GM13977 (cell line): ENCODE data around the gene PIRT.

Experiments
- DNase-seq: peaks from one replicate; pipeline ENCODE4 v3.0.0; 2012; ENCODE audit warnings: low spot score
- CTCF ChIP-seq: IDR thresholded peaks from 2 replicates; pipeline ENCODE4 v1.5.1; 2012; ENCODE audit warnings: mild to moderate bottlenecking, control low read depth; ENCODE audit not compliant: insufficient read depth; ENCODE audit errors: extremely low read depth, missing control alignments
- in situ Hi-C: fragments of 300-500 bp; cut with MboI; formaldehyde crosslinking; loops from one replicate; pipeline ENCODE4 v1.12.0; 2022; ENCODE audit warnings: low sequenced_read_pairs, low pct_unique_long_range_greater_than_20kb, mixed read lengths, inconsistent platforms; ENCODE audit not compliant: unreplicated experiment

The PIRT gene

GRCh38 chr17:10809605-10810004 lies 28.3 kb downstream of the PIRT start:
- no peak for TF ChIP-seq CTCF
- in situ Hi-C loops: no loop called here
- no peak for DNase-seq

- in situ Hi-C loops: no loop called here
- no peak for DNase-seq
- TF ChIP-seq CTCF: no peak
These were observed 30.2 kb downstream of the PIRT start for GRCh38 chr17:10807704-10808128.

- in situ Hi-C loops: no loop called here
- no peak for TF ChIP-seq CTCF
- no peak for DNase-seq
These were observed 31.2 kb downstream of the PIRT start for GRCh38 chr17:10806545-10807262.

- no peak for TF ChIP-seq CTCF
- in situ Hi-C loops: no loop called here
- no peak for DNase-seq
These were observed 32.0 kb downstream of the PIRT start for GRCh38 chr17:10805911-10806310.

- TF ChIP-seq CTCF: no peak
- in situ Hi-C loops: no loop called here
- DNase-seq: no peak
These were observed 33.3 kb downstream of the PIRT start for GRCh38 chr17:10804546-10804945.

GRCh38 chr17:10803830-10804475 lies 33.9 kb downstream of the PIRT start, which contains the start of gene TMEM238L:
Gene TMEM238L, minus strand, starts transcription at chr17:10804099. Its CDS starts 136 bp downstream, at chr17:10803963.
- DNase-seq: no peak
- in situ Hi-C loops: no loop called here
- no peak for TF ChIP-seq CTCF
